Subcutaneous adipose tissue (tissue), 4 donors: ENCODE measurements around the gene SRA1. TPM values are rescaled to one million over a fixed set of nuclear protein-coding genes. Genes with fewer than 3 reads are reported as not detected.

ENCODE experiments used
- CTCF ChIP-seq: fragments of 450-650 bp; IDR thresholded peaks from one replicate; pipeline ENCODE4 v1.5.1; 2016; ENCODE audit warnings: low read depth, mild to moderate bottlenecking, control low read depth, antibody characterized with exemption, moderate library complexity
- total RNA-seq, 4 donors: library from RNA; depleted of rRNA; stranded (reverse); fragments of >200 nt; gene quantifications; one replicate each; pipeline ENCODE4 v1.1.0, GENCODE V29; 2016

Gene SRA1
- total RNA-seq, 4 donors from 2014 or later: 12.4 to 33.3 (median 14.7) TPM

- no peak for TF ChIP-seq CTCF
These were observed 19.5 kb upstream of the SRA1 start for GRCh38 chr5:140576776-140577201.

- TF ChIP-seq CTCF: no peak
These were observed 18.0 kb upstream of the SRA1 start for GRCh38 chr5:140575309-140575708.

- TF ChIP-seq CTCF: no peak
These were observed 16.9 kb upstream of the SRA1 start for GRCh38 chr5:140574165-140574564.

- TF ChIP-seq CTCF: no peak
These were observed 16.4 kb upstream of the SRA1 start for GRCh38 chr5:140573683-140574082.

- no peak for TF ChIP-seq CTCF
These were observed 13.8 kb upstream of the SRA1 start for GRCh38 chr5:140571105-140571504.

GRCh38 chr5:140570488-140570887 lies 13.2 kb upstream of the SRA1 start:
- TF ChIP-seq CTCF: no peak

- no peak for TF ChIP-seq CTCF
These were observed 12.8 kb upstream of the SRA1 start for GRCh38 chr5:140570058-140570457.
